ENCODE results near the gene KCNA5.

Gene KCNA5

DNA sequence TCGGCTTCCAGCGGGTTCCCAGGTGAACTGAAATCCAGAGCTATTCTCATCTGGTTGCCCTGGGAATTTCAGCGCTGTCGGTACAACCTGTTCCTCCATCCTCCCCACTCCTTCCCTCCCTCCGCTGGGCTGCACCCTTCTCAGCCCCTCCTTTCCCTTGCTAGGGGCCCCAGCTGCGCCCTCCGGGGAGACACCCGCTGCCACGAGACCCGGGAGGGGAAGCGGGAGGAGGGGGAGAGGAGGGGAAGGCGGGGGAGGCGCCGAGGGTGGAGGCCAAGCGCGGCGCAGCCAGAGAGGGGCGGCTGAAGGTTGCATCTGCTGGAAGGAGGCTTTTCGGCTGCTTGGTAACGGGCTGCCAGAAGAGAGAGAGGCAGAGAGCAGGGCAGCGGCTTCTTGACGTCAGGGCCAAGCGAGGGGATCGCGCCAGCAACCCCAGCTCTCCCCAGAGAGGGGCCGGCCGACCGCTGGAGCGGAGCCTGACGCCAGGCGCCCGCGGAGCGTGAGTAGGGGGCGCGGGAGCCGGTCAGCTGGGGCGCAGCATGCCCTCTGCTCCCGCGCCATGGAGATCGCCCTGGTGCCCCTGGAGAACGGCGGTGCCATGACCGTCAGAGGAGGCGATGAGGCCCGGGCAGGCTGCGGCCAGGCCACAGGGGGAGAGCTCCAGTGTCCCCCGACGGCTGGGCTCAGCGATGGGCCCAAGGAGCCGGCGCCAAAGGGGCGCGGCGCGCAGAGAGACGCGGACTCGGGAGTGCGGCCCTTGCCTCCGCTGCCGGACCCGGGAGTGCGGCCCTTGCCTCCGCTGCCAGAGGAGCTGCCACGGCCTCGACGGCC is at the start of gene KCNA5:
TSS of gene KCNA5 (plus strand) at position 291 of the 831 bp plus-strand sequence. CDS start at position 560, 269 bp downstream.
- no peak for DNase-seq

DNA sequence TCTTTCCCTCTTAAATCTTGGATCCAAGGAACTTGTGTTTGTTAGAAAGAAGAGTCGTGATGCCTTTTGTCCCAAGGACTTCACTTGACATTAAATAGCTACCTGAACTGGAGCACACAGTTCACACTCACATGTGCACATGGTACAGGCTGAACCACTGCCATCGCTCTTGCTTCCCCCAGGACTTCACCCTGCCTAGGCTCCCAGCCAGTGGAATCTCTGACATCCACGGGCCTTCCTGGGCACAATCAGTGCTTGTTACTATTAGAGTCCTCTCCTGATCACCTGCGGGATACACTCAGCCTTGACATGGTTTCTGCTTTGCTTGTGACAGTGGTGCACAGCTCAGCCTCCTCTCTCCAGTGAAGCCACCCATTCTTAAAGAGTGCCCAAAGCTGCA is 49.1 kb upstream of the KCNA5 start:
- DNase-seq = no peak

DNA sequence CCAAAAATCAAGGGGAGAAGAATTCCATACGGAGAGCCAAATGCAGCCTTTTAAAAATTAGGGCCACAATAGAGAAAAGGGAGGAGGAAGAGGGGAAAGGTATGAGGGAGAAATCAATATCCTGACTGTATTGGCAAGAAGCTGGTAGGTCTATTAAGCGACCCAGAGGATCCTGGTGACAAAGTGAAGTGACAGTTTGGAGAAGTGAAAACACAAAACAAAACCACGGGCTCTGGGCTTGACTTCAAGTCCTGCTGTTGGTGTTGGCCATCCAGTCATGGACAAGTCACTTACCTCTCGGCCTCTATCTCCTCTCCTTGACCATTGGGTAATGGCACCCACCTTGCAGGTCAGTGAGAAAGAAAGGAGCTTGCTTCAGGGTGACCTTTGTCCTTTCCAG is 47.0 kb upstream of the KCNA5 start:
- DNase-seq = no peak

DNA sequence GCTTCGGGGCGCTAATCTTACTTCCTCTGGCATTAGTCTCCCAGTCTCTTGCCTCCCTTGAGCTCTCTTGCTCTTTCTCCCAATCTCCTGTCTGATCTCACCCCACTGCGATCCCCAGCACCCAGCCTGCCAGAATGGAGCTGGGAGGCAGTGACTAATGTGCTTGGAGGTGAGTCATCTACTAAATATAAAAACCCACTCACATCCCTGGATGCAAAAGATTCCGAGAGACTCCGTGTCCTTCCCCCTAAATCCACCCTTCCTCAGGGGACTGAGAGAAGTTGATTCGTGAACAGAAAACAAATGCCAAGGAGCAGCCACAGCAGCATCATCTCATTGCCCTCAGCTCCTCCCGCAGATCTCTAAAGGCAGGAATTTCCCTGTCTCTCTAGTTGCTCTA is 45.7 kb upstream of the KCNA5 start:
- DNase-seq = no peak

DNA sequence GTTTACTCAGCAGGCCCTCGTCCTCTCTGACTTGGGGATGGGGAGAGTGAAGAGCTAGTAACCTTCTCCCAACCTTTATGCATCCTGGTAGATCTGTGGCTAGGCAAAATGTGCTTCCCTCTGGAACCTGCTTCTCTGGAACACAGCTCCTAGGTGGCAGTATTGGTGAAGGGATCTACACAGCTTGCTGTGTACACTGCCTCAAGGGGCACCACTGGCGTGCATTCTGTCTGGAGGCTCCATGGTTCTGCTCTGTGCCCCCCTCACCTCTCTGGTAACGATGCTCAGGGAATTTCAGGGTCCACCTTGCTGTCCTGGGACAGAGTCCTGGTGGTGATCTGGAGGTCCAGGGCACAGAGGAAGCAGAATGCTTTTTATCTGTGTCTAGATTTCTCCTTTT is 43.5 kb upstream of the KCNA5 start:
- DNase-seq = no peak

DNA sequence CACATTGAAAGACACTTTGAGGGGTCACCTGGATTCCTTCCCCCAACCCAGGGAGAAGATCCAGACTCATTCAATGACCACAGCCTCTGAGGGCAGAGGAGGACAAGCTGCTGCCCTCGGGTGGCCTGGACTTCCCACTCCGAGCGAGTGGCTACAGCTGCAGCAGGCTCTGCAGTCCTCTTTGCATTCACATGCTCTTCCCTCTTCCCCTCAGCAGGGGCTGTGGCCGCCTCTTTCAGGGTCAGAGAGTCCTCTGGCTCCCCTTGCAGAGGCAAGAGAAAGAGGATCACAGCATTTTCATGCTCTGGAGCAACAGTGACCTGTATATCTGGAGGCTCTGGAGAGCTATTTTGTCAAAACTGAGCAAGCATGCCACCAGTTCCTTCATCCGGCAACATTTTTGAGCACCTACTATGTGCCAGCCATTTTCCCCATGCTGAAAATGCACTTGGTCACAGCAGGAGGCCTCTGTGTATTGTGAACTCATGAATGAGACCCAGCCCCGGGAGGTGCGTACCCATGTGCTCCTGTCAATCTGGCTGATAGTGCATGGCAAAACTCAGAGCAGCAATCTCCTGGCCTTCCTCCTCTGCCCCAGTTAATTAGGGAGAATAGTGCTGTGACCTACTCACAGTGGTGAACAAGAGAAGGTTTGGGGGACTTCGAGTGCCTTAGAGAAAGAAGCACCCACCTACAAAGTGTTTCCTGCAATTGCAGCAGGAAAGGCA is 42.9 kb upstream of the KCNA5 start:
- no peak for DNase-seq

DNA sequence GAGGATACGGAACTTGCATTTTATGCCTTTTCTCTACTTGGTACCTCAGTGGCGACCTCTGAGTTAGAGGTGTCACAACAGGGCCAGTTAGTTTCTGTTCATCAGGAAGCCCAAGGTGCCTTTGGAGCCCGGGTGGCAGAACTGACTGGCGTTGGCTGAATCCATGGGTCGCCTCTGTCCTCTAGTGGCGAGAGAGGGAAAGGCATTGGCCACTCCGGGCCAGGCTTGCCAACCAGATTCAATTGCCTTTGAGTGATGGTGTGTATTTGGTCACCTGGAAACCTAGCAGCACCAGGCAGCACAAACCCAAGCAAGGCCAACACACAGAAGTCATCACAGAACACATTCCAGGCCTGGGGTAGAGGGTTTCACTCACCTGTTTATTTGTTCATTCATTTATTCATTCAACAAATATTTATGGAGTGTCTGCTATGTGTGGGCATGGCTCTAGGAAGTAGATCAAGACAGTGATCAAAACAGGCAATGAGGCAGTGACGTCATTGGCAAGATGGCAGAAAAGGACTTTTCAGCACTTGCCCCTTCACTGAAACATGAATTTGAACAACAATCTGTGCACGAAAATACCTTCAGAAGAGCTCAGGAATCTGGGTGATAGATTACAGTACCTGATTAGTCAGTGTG is 40.5 kb upstream of the KCNA5 start:
- DNase-seq = peak; percentile 24

DNA sequence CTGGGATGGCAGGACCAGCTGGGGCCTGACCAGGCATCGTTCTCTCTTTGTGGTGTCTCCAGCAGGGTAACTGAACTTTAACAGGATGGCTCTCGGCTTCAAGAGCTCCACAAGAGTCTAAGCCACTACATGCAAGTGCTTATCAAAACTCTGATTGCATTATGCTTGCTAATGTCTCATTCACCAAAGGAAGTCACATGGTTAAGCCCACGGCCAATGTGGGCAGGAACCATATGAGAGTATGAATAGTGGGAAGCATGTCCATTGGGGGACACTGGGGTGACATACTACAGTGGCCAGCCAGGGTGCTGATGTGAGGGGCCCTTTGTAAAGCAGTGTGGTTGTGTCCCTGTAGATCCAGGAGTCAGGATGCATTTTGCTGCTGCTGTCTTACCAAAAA is 35.0 kb upstream of the KCNA5 start:
- no peak for DNase-seq

DNA sequence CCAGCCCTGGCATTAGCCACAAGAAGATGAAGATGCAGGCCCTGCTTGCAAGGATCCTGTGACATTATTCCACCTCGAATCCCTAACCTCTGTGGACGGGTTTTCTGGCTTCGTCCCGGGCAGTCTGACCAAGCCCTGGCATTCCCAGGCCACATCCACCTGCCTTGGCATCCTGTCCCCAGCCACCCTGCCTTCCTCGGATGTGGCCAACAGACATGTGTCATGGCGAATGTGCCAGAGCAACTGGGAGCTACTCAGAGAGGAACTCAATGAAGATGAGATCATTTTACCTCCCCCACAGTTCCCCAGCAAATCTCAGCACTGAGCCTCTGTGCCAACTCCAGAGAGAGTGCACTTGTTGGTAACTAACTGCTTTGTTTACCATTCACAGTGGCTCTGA is 33.5 kb upstream of the KCNA5 start:
- no peak for DNase-seq

DNA sequence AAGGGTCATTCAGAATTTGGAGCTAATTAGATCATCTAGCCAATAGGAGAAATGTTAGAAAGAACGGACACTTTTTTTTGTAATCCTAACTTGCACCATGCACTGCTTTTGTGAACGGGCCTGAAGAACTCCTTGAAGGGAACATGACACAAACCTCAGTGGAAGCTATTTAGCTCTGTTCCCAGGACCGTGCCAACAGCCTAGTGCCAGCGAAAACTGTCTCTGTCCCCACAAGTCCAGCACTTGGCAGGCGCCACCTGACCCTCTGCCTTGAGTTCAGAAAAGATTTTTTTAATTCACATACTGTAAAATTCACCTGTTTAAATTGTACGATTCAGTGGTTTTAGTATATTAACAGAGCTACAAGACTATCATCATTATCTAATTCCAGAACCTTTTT is 31.3 kb upstream of the KCNA5 start:
- no peak for DNase-seq

DNA sequence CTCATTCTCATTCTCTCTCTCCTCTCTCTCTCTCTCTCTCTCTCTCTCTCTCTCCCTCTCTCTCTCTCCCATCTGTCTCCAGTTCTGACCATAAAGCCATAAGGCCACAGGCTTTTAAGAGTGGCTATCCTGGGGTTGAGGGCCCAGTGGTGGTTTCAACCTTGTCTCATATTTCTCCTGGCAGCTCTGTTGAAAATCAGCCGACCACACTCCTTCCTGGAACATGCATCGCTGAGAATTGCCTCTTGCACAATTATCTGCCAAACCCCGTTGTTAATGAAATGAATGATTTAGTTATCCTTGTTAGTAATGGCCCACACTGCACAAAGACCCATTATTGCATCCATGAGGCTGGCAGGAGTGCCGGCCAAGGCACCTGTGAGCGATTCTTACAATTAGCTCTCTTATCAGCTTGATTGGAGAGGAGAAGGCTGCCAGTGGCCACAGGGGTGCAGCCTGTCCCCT is 30.4 kb upstream of the KCNA5 start:
- DNase-seq = no peak

DNA sequence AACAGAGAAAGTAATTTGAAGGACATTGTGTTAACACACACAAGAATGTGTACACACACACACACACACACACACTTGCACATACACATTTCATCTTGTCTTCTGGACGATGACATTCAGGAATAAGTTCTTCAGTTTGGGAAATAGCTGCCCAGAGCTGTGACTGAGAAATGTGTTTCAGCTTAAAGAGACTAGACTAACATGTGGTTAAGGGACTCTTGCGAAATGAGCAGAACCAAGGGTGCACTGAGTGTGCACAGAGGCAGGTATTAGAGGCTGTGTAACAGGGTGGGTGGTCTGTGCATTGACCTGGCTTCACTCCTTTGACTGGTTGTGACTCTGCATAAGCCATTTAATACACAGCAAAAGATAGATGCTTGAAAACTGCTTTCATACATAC is 29.4 kb upstream of the KCNA5 start:
- DNase-seq = no peak

DNA sequence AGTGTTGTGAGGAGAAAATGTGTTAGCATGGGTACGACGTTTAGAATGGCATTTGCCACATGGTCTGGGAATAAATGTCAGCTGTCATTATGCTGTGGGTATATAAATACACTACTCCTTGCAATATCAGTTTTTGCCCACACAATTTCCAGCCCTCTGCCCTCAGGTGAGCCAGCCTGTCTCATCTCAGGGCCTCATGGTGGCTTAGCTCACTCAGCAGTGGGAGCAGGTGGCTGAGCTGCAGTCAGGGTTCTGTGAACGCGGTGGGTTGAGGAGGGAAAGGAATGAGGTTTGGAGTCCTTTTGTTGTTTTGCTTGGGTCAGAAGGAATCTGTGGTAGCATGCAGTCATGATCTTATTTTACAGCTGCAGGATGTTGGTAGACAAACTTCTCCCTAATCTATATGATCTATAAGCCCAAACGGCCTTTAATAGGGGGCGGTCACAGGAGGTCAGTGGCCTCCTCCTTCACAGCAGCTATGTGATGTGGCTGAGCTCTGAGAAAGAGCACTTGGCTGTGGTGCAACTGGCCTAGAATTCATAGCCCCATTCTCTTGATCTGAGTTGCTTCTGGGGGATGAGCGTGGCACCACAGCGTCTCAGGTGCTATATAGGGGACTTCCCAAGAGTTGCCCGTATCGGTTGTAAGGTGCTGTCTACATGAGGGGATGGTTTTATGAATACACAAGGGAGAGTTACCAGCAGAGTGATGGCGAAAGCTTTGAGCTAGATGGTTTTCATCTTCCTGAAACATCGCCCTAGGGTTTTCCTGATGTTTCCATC is 27.8 kb upstream of the KCNA5 start:
- DNase-seq = no peak

DNA sequence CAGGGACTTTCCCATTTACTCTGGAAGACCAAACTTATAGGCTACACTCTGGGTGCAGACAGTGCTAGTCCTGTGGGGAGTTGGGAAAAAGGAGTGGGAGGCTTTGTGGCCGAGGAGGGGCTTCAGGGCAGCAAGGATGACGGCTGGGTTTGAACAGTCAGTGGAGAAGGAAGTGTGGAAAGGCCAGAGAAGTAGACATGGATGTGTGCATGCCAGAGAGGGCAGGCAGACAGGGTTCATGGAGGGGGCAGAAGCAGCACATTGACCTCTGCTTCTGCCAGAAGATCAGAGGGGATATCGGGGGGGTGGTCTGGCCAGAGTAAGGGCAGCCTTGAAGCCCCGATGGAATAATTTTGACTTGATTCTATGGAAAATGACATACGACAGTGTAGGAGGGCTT is 27.2 kb upstream of the KCNA5 start:
- DNase-seq = no peak

DNA sequence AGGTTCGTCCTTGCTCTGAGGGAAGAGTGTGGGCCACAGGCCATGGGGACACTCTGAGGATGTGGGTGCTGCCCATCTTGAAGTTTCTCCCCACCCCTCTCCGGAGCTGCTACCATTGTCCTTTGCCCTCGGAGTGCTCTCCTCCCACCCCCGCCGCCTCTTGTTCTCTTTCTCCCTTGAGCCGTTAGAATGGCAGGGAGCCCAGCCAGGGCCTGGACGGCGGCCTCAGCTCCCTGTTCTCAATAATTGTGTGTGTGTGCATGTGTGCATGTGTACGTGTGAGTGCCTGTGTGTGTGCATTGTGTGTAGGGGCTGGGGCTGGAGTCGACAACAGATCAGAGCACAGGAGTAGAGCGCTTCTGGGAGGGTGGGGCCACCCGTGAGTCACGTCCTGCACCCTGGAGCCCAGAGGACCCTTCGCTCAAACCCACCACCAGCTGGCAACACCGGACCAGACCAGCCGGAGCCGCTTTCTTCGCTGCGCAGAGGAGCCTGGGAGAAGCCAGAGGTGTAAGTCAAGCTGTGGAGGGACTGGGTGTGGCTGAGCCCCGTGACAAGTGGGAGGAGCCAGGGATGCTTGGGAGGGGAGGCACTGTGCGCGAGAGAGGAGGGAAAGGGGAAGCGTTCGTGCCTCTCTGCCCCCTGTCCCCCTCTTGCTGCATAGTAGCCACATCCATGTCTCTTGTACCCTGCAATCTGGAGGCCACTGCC is 25.9 kb upstream of the KCNA5 start:
- no peak for DNase-seq

DNA sequence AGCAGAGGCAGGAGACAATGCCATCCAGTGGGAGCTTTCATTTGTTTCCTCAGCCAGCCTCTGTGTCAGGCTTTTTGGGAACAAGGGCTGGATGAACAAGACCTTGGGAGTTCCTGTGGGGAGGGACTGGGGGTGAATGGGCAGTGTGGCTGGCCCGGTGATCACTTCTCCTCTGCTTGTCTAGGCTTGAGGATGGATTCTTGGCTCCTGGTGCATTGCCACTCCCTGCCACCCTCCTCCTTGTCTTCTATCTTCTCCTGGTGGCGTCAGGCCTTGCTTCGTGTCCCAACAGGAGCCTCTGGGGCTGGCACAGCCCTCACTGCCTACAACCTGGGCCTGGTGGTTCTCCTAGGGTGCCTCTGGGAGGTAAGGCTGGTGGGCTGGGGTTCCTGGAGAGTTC is 25.0 kb upstream of the KCNA5 start:
- DNase-seq = no peak

DNA sequence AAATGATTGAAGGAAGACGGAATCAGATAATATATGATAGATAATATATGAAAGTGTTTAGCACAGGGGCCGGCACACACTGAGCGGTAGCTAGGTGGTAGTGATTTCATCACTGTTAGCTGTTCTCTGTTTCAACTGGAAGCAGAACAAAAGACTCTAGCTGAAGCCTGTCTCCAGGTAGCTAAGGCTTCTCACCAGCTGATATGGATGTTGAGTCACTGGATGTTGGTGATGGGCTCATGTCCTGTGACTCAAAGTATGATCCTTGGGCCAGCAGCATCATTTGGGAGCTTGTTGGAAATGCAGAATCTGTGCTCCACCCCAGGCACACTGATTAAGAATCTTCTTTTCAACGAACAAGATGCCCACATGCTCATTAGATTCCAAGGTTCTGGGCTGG is 21.7 kb upstream of the KCNA5 start:
- DNase-seq = no peak

DNA sequence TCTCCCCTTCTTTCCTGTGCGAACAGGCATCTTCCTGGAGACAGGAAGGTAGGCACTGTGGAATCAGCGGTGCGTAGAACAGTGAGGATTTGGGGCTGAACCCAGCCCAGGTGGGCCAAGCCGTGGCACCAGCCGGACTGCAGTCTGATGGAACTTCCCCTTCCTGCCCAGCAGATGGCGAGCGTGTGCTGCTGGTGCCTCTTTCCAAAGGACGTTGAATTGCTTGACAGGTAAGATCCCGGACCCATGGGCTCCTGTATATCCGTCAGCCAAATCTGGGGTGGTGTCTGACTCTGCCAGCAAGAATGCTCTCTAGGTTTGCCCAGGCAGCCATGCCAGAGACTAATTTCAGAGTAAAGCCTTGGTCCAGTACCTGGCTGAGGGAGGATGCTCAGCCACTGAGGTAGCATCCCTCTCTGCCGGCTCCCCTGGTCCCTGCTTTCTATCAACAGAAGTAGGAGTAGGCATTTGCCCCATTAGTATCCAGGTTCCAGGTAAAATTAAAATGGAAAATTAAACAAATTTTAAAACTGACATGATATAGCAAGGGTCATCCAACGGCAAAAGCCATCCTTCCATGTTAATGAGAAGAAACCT is 21.1 kb upstream of the KCNA5 start:
- peak; percentile 20 for DNase-seq

DNA sequence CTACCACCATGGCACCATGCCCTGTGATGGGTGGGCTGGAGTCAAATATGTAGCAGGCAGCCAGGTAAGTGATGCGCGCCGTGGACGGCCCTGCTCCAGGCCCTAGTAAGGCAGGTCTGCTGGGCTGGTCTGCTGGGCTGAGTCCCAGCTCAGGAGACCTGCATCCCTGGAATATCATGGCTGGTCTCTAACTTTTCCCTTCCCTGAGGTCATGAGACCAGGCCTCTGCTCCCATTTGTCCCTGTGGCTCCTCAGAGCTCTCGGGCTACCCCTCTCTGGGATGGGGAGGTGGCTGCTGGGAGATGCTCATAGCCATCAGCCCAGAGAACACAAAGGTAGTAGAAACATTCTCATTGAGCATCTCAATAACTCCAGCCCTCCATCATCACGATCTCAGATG is 19.8 kb upstream of the KCNA5 start:
- no peak for DNase-seq

DNA sequence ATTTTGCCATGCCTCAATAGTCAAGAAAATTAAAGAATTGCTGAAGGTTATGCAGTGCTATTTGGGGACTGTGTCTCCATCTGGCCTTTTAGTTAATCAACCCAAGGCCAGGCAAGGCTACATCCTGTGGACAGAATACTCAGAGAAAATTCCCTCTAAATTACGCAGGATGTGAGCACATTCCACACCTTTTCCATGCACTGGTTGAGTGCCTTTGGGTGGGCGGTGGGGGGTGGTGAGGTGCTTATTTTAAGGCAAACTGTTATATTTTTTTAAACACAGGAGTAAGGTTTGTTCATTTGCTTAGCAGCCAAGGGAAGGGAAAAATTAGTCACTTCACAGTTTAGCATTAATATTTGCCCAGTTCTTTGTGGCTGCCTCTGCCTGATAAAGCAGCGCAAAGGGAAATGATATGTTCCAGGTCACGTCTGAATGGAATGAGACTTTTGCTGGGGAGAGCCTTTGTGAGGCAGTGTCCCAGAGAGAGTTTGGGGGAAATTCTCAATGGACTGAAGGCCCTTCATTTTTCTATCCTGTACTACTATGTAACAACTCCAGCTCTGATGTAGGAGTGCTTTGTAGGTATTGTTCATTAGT is 17.2 kb upstream of the KCNA5 start:
- DNase-seq = no peak

DNA sequence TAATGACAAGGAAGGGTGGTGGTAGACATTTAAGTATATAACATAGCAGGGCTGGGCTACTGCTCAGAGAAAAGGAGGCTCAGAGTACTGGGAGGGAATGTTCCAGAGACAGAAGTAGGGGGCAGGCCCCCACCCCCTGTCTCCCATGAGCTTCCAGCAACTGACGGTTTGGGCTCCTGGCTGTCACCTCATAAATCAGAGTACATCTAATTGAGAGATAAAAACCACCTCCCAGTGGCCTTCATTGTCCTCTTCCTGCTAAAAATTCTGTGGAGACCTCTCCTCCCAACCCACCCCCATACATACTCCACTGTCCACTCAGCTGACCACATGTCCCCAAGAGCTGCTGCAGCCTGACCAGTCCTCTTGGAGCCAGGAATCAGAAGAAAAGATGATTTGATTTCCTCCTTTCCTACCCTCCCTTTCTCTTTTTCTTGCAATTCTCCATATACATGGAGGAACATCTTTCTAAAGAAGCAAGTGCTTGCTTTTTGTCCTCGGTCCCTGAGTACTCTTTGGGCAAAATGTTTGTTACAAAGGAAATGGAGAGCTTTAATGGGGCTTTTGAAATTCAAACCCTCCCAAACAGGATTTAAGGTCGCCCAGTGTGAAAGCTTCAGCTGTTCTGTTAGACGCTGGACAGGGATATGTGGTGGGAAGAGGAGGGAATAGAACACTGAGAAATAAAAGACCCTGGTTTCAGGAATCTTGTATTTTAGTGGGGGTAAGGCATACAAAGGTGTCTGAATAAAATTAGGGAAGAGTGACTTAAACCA is 16.4 kb upstream of the KCNA5 start:
- no peak for DNase-seq

Data from NCI-H526 treated with DMSO at 0.1 percent for 48 hours (cell line).